GM23338 (cell line): ENCODE measurements around the gene AP3B2. TPM values are rescaled to one million over a fixed set of nuclear protein-coding genes. Genes with fewer than 3 reads are reported as not detected.

Experiments
- ATAC-seq: fragments of 200-7000 bp; cut with Tn5 transposase; 3 replicates; pipeline ENCODE4 v1.9.1; 2020
- DNase-seq: peaks from one replicate; pipeline ENCODE4 v3.0.0-alpha.2; 2015; ENCODE audit warnings: low spot score
- H2AFZ ChIP-seq: fragments of 200-600 bp; sonication (generic); 2 replicates; pipeline ENCODE4 v1.8.0; 2016; ENCODE audit warnings: antibody characterized with exemption, mild to moderate bottlenecking, moderate library complexity
- H3F3A ChIP-seq: fragments of 200-600 bp; sonication (generic); replicated peaks from 2 replicates; pipeline ENCODE4 v1.8.0; 2017; ENCODE audit warnings: antibody characterized with exemption, mixed run types, low read depth
- H3K27ac ChIP-seq: fragments of 200-600 bp; sonication (generic); 2 replicates; pipeline ENCODE4 v1.6.1; 2016; ENCODE audit warnings: low read depth
- H3K27me3 ChIP-seq: fragments of 200-600 bp; sonication (generic); 2 replicates; pipeline ENCODE4 v1.8.0; 2016; ENCODE audit warnings: mild to moderate bottlenecking, mixed run types, moderate library complexity; ENCODE audit not compliant: insufficient read depth
- H3K36me3 ChIP-seq: fragments of 200-600 bp; sonication (generic); 2 replicates; pipeline ENCODE4 v1.8.0; 2016; ENCODE audit warnings: mild to moderate bottlenecking; ENCODE audit not compliant: insufficient read depth
- H3K4me1 ChIP-seq: fragments of 200-600 bp; sonication (generic); 2 replicates; pipeline ENCODE4 v1.8.0; 2016; ENCODE audit warnings: mild to moderate bottlenecking, moderate library complexity; ENCODE audit not compliant: insufficient read depth
- H3K4me2 ChIP-seq: fragments of 200-600 bp; sonication (generic); 2 replicates; pipeline ENCODE4 v1.7.1; 2017; ENCODE audit warnings: mixed run types
- H3K4me3 ChIP-seq: fragments of 200-600 bp; sonication (generic); 2 replicates; pipeline ENCODE4 v1.6.1; 2016; ENCODE audit warnings: mixed run types
- H3K79me2 ChIP-seq: fragments of 200-600 bp; sonication (generic); replicated peaks from 2 replicates; pipeline ENCODE4 v1.8.0; 2017; ENCODE audit warnings: mild to moderate bottlenecking; ENCODE audit not compliant: insufficient read depth
- H3K9me2 ChIP-seq: fragments of 200-600 bp; sonication (generic); 2 replicates; pipeline ENCODE4 v1.8.0; 2017; ENCODE audit not compliant: insufficient read depth
- H4K20me1 ChIP-seq: fragments of 200-600 bp; sonication (generic); replicated peaks from 2 replicates; pipeline ENCODE4 v1.8.0; 2017; ENCODE audit warnings: mild to moderate bottlenecking; ENCODE audit not compliant: insufficient read depth
- H3K27ac Mint-ChIP-seq: 2 replicates; pipeline ENCODE4 v1.8.0; 2020; ENCODE audit warnings: inconsistent platforms, mild to moderate bottlenecking, moderate library complexity, mixed read lengths
- H3K27me3 Mint-ChIP-seq: 3 replicates; pipeline ENCODE4 v1.8.0; 2022; ENCODE audit warnings: low read depth, mild to moderate bottlenecking, moderate library complexity, mixed read lengths, inconsistent platforms; ENCODE audit not compliant: insufficient read depth, poor library complexity
- H3K36me3 Mint-ChIP-seq: 3 replicates; pipeline ENCODE4 v1.8.0; 2021; ENCODE audit warnings: low read depth, mild to moderate bottlenecking, inconsistent platforms, moderate library complexity, mixed read lengths
- H3K4me1 Mint-ChIP-seq: 3 replicates; pipeline ENCODE4 v1.8.0; 2020; ENCODE audit warnings: mild to moderate bottlenecking, inconsistent platforms, mixed read lengths
- H3K4me3 Mint-ChIP-seq: 3 replicates; pipeline ENCODE4 v1.8.0; 2021; ENCODE audit warnings: moderate library complexity, mild to moderate bottlenecking, inconsistent platforms, mixed read lengths
- H3K9me3 Mint-ChIP-seq: 3 replicates; pipeline ENCODE4 v1.8.0; 2020; ENCODE audit warnings: moderate library complexity, mild to moderate bottlenecking, inconsistent platforms, mixed read lengths
- CREB1 ChIP-seq: fragments of 250-450 bp; sonication (Bioruptor Pico); IDR thresholded peaks from 2 replicates; pipeline ENCODE4 v1.5.0; 2020; ENCODE audit warnings: low read depth, mild to moderate bottlenecking, moderate library complexity
- CTCF ChIP-seq, 2 experiments: fragments of 200-600 bp in 1 of 2; sonication (generic) in 1 of 2; conservative IDR thresholded peaks; 2 replicates each; pipeline versions ENCODE4 v1.5.1 to v1.6.1; 2016 to 2017; ENCODE audit warnings: antibody characterized with exemption in 2 of 2, low read depth in 2 of 2, mild to moderate bottlenecking in 2 of 2, moderate library complexity in 1 of 2
- ETS1 ChIP-seq: IDR thresholded peaks from 2 replicates; pipeline ENCODE4 v1.6.1; 2016; ENCODE audit warnings: antibody characterized with exemption
- EZH2 ChIP-seq: fragments of 200-600 bp; sonication (generic); IDR thresholded peaks from one replicate; pipeline ENCODE4 v1.8.0; 2017; ENCODE audit warnings: antibody characterized with exemption, mild to moderate bottlenecking, low read depth; ENCODE audit not compliant: unreplicated experiment
- JUNB ChIP-seq: IDR thresholded peaks from one replicate; pipeline ENCODE4 v1.6.1; 2016; ENCODE audit warnings: antibody characterized with exemption; ENCODE audit not compliant: unreplicated experiment
- NANOG ChIP-seq: IDR thresholded peaks from 2 replicates; pipeline ENCODE4 v1.6.1; 2016; ENCODE audit warnings: antibody characterized with exemption, borderline replicate concordance
- POLR2AphosphoS5 ChIP-seq: IDR thresholded peaks from 2 replicates; pipeline ENCODE4 v1.6.1; 2016; ENCODE audit warnings: antibody characterized with exemption, low read depth
- STAT1 ChIP-seq: IDR thresholded peaks from one replicate; pipeline ENCODE4 v1.6.1; 2016; ENCODE audit warnings: antibody characterized with exemption; ENCODE audit not compliant: unreplicated experiment
- ZNF114 ChIP-seq: fragments of 250-450 bp; sonication (Bioruptor Pico); IDR thresholded peaks from 2 replicates; pipeline ENCODE4 v1.5.0; 2020; ENCODE audit warnings: mild to moderate bottlenecking, moderate library complexity
- ZNF331 ChIP-seq: fragments of 250-450 bp; sonication (Bioruptor Pico); IDR thresholded peaks from 2 replicates; pipeline ENCODE4 v1.5.0; 2020; ENCODE audit warnings: low read depth, mild to moderate bottlenecking, moderate library complexity
- ZNF462 ChIP-seq: fragments of 250-450 bp; sonication (Bioruptor Pico); IDR thresholded peaks from 2 replicates; pipeline ENCODE4 v1.5.0; 2020; ENCODE audit warnings: mild to moderate bottlenecking, moderate library complexity
- polyA plus RNA-seq: library from polyadenylated mRNA; unstranded; fragments of >200 nt; fragmentation: Nextera tagmentation; extraction: Ambion mirVana; gene quantifications from 2 replicates; pipeline ENCODE4 v1.2.1, GENCODE V29; 2016
- total RNA-seq: library from RNA; depleted of rRNA; stranded (reverse); fragments of >200 nt; shearing (Covaris generic); gene quantifications from 2 replicates; pipeline ENCODE4 v1.2.3, GENCODE V29; 2014
- TF ChIP-seq, protein P1 (sequence below): IDR thresholded peaks from one replicate; pipeline ENCODE4 v1.6.1; 2018; ENCODE audit warnings: antibody characterized with exemption; ENCODE audit not compliant: unreplicated experiment

AP3B2 gene
- total and polyA plus RNA-seq, 2 experiments from 2014 or later = 9.5 to 19.2 TPM

GRCh38 chr15:82750831-82751180, 41.1 kb upstream of the AP3B2 start:
- DNase-seq = peak; percentile 39
- Mint-ChIP-seq H3K27me3 (peaks cover 4% of the 10 kb centered on the region), H3K27ac (peak overlapping the region; percentile 90), H3K4me3 (peak overlapping the region; percentile 96), H3K36me3 (peaks cover 23% of the 10 kb centered on the region), H3K9me3 (no peaks in the 10 kb centered on the region), H3K4me1 (peaks cover 10% of the 10 kb centered on the region)
- peak overlapping the region; percentile 88 for H3K4me2 ChIP-seq
- H3K36me3 ChIP-seq = peaks cover 9% of the 10 kb centered on the region; the same call in 1 of the 2 replicates
- no peaks in the 10 kb centered on the region for H3K27me3 ChIP-seq
- peak overlapping the region; percentile 52; the same call in 1 of the 2 replicates for H3K27ac ChIP-seq
- peaks cover 5% of the 10 kb centered on the region; the same call in 1 of the 2 replicates for H3F3A ChIP-seq
- peak; percentile 14 for ATAC-seq
- H3K4me3 ChIP-seq = peak overlapping the region; percentile 96
- H3K79me2 ChIP-seq = peaks cover 44% of the 10 kb centered on the region
- TF ChIP-seq, protein P1, sequence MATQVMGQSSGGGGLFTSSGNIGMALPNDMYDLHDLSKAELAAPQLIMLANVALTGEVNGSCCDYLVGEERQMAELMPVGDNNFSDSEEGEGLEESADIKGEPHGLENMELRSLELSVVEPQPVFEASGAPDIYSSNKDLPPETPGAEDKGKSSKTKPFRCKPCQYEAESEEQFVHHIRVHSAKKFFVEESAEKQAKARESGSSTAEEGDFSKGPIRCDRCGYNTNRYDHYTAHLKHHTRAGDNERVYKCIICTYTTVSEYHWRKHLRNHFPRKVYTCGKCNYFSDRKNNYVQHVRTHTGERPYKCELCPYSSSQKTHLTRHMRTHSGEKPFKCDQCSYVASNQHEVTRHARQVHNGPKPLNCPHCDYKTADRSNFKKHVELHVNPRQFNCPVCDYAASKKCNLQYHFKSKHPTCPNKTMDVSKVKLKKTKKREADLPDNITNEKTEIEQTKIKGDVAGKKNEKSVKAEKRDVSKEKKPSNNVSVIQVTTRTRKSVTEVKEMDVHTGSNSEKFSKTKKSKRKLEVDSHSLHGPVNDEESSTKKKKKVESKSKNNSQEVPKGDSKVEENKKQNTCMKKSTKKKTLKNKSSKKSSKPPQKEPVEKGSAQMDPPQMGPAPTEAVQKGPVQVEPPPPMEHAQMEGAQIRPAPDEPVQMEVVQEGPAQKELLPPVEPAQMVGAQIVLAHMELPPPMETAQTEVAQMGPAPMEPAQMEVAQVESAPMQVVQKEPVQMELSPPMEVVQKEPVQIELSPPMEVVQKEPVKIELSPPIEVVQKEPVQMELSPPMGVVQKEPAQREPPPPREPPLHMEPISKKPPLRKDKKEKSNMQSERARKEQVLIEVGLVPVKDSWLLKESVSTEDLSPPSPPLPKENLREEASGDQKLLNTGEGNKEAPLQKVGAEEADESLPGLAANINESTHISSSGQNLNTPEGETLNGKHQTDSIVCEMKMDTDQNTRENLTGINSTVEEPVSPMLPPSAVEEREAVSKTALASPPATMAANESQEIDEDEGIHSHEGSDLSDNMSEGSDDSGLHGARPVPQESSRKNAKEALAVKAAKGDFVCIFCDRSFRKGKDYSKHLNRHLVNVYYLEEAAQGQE = no peak
- TF ChIP-seq CREB1 (CRISPR knock-in tag) (no peak), STAT1 (no peak), ETS1 (no peak), JUNB (no peak), ZNF331 (CRISPR knock-in tag) (no peak), POLR2AphosphoS5 (no peak), ZNF114 (CRISPR knock-in tag) (no peak), EZH2 (no peak), CTCF (conservative IDR thresholded peaks at IDR 0.05; ENCODE audit: low read depth in 2 of 2) (no peak; a peak in 1 of 4 replicates), NANOG (no peak), ZNF462 (CRISPR knock-in tag) (no peak)
- H3K4me1 ChIP-seq = peaks cover 13% of the 10 kb centered on the region
- no peaks in the 10 kb centered on the region for H3K9me2 ChIP-seq
- peak overlapping the region; percentile 78; the same call in 1 of the 2 replicates for H2AFZ ChIP-seq
- H4K20me1 ChIP-seq = peaks cover 11% of the 10 kb centered on the region
